GM12891 (cell line): ENCODE results near the gene C1QTNF12.

Experiments used
- POU2F2 ChIP-seq: IDR thresholded peaks from 2 replicates; pipeline ENCODE4 v1.6.1; 2011; ENCODE audit warnings: low read depth, mild to moderate bottlenecking, control low read depth, low read length, moderate library complexity
- TAF1 ChIP-seq: IDR thresholded peaks from 2 replicates; pipeline ENCODE4 v1.6.1; 2011; ENCODE audit warnings: low read depth, low read length, control low read depth

- TF ChIP-seq TAF1 (no peak), POU2F2 (no peak)
Observed at GRCh38 chr1:1290238-1290731, 43.8 kb upstream of the C1QTNF12 start.
